ENCODE results near the gene SPEM1. TPM values are rescaled to one million over a fixed set of nuclear protein-coding genes. Genes with fewer than 3 reads are reported as not detected.
A peak's percentile ranks its signal among the peaks of the same experiment; 100 is the strongest.

Gene SPEM1
- total and polyA plus RNA-seq, 2 of the 13 experiments (the other 11 are each of a cell fraction or from before 2014, with no cell fraction given), result not detected

DNA sequence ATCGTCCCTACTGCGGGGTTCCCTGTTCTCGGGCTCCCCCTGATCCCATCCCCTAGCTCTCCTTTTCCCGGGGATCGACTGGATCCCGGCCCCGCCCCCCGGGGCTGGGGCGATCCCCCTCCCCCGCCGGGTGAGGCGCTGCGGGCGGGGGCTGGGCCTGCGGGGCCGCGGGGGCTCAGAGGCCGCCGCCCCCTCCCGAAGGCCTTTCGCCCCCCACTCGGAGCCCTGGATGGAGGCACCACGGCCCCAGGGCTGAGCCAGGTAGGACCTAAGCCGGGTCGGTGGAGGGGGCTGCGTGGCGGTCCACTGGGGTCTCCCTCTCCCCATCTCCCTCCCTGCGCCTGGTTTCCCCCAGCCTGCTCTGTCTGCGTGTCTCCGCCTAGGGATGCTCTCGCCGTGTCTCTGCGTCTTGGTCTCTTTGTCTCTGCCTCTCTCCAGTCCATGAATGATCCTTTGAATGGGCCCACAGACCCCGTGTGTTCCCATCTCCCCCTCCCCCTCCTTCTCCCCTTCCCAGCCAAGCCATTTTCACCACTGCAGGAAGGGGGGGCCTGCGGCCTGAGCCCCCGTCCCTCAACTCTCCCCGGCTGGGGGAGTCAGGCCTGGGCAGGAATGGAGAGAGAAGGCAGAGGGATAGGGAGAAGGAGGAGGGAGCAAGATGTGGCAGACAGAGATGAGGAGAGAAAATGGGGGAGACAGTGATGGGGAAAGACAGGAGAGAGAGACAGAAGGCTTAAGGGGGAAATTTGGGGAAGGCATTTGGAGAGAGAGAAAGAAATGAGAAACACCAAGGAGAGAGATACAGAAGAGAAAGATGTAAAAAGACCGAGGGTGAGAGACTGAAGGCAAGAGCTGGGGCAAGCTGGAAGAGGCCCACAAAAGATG, 14.5 kb upstream of the SPEM1 start (continued):
- TF ChIP-seq MTA1 (CRISPR knock-in tag; IDR thresholded peaks at IDR 0.05; ENCODE audit: borderline replicate concordance) (peak; percentile 5; the same call in 1 of the 2 replicates), KLF12 (CRISPR knock-in tag; IDR thresholded peaks at IDR 0.05; ENCODE audit: borderline replicate concordance) (no peak), NCOA2 (CRISPR knock-in tag; IDR thresholded peaks at IDR 0.05) (no peak), LCORL (IDR thresholded peaks at IDR 0.05) (no peak), LCORL (CRISPR knock-in tag; IDR thresholded peaks at IDR 0.05) (no peak), ZNF543 (CRISPR knock-in tag; IDR thresholded peaks at IDR 0.05) (0 out of 2 replicates have a peak, but pooled peaks have one; percentile 44)
- TF ChIP-seq, protein P1, sequence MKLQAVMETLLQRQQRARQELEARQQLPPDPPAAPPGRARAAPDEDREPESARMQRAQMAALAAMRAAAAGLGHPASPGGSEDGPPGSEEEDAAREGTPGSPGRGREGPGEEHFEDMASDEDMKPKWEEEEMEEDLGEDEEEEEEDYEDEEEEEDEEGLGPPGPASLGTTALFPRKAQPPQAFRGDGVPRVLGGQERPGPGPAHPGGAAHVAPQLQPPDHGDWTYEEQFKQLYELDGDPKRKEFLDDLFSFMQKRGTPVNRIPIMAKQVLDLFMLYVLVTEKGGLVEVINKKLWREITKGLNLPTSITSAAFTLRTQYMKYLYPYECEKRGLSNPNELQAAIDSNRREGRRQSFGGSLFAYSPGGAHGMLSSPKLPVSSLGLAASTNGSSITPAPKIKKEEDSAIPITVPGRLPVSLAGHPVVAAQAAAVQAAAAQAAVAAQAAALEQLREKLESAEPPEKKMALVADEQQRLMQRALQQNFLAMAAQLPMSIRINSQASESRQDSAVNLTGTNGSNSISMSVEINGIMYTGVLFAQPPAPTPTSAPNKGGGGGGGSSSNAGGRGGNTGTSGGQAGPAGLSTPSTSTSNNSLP (IDR thresholded peaks at IDR 0.05; ENCODE audit: low read depth, low read length), result no peak

DNA sequence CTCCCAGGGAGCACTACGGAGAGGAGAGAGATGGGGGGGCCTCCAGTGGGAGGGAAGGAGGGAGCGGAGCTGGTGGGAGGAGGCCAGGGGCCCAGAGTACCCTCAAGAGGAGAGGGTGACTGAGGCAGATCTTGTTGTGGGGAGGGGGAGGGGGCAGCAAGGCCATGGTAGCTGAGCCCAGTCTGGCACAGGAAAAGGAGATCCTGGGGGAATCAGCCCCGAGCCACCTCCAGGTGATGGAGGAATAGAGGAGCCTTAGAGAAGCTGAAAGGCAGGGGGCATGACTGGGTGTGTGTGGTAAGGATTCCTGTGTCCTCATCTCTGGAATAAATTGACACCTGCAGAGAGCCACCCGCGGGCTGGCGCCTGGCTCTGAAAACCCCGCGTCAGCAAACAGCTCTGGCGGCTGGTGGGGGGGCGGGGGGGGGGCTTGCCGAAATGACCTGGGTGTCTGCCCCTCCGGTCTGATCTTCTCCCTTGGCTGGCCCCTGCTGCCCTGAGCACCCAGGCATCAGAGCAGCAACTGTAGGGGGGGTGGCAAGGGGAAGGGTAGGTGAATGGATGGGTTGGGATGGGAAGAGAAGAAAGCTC, 13.8 kb upstream of the SPEM1 start:
- peaks cover 18% of the 10 kb centered on the region for H3K4me1 ChIP-seq (ENCODE audit: insufficient read depth, low read length)
- H3K9ac ChIP-seq (ENCODE audit: insufficient read depth, low read depth, low read length), result no peak overlapping the region
- intact Hi-C loops (cut with micrococcal nuclease; ENCODE audit: unreplicated experiment) (no loop called here), in situ Hi-C loops (cut with HindIII; ENCODE audit: extremely low pct_ligation_motif_present, low pct_unique_long_range_greater_than_20kb) (no loop called here)
- no TSS peak for BruUV-seq (replicated peaks)
- H3K27ac ChIP-seq (ENCODE audit: extremely low read length, insufficient read depth, low read length), result no peak overlapping the region
- H3K36me3 ChIP-seq (replicated peaks in 1 of 2; ENCODE audit: control insufficient read depth in 1 of 2, insufficient read depth in 2 of 2, low read length in 2 of 2), result 0 out of 5 replicates have a peak, but pooled peaks cover 0 to 2% of the 10 kb centered on the region in 2 experiments
- no peaks in the 10 kb centered on the region for H3K9me3 ChIP-seq (ENCODE audit: low read length)
- POLR2A ChIA-PET, result no interaction called here
- no peak overlapping the region; a peak in 1 of 6 replicates for H3K4me3 ChIP-seq (replicated peaks in 1 of 3; ENCODE audit: insufficient read depth in 1 of 3, low read depth in 2 of 3, low read length in 3 of 3)
- H3K4me2 ChIP-seq (ENCODE audit: low read depth, low read length), result peak overlapping the region; percentile 80
- CTCF ChIA-PET (ENCODE audit: low intra/inter-chr PET ratio, low total read pairs), result no interaction called here
- 0 out of 2 replicates have a peak, but pooled peaks have one; percentile 29 for TF ChIP-seq MAFF (IDR thresholded peaks at IDR 0.05; ENCODE audit: low read depth, low read length)
- TF ChIP-seq, protein P2, sequence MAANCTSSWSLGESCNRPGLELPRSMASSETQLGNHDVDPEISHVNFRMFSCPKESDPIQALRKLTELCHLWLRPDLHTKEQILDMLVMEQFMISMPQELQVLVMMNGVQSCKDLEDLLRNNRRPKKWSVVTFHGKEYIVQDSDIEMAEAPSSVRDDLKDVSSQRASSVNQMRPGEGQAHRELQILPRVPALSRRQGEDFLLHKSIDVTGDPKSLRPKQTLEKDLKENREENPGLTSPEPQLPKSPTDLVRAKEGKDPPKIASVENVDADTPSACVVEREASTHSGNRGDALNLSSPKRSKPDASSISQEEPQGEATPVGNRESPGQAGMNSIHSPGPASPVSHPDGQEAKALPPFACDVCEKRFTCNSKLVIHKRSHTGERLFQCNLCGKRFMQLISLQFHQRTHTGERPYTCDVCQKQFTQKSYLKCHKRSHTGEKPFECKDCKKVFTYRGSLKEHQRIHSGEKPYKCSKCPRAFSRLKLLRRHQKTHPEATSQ (CRISPR knock-in tag; IDR thresholded peaks at IDR 0.05; ENCODE audit: borderline replicate concordance), result no peak
- TF ChIP-seq, protein P3, sequence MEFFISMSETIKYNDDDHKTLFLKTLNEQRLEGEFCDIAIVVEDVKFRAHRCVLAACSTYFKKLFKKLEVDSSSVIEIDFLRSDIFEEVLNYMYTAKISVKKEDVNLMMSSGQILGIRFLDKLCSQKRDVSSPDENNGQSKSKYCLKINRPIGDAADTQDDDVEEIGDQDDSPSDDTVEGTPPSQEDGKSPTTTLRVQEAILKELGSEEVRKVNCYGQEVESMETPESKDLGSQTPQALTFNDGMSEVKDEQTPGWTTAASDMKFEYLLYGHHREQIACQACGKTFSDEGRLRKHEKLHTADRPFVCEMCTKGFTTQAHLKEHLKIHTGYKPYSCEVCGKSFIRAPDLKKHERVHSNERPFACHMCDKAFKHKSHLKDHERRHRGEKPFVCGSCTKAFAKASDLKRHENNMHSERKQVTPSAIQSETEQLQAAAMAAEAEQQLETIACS (CRISPR knock-in tag; IDR thresholded peaks at IDR 0.05), result no peak
- no peak for TF ChIP-seq ATF1 (CRISPR knock-in tag; IDR thresholded peaks at IDR 0.05)
- peak in 1 of 2 experiments; percentile 47; a peak in 3 of 4 replicates for TF ChIP-seq MAFK (conservative IDR thresholded peaks at IDR 0.05 in 1 of 2, IDR thresholded peaks at IDR 0.05 in 1 of 2; ENCODE audit: low read length in 2 of 2)
- TF ChIP-seq, protein P4, sequence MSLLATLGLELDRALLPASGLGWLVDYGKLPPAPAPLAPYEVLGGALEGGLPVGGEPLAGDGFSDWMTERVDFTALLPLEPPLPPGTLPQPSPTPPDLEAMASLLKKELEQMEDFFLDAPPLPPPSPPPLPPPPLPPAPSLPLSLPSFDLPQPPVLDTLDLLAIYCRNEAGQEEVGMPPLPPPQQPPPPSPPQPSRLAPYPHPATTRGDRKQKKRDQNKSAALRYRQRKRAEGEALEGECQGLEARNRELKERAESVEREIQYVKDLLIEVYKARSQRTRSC (CRISPR knock-in tag; IDR thresholded peaks at IDR 0.05; ENCODE audit: low read depth), result no peak
- 71% methylated on average over 4 of the region's 12 CpGs for WGBS (ENCODE audit: low lambda C conversion rate)
- no peak overlapping the region for H2AFZ ChIP-seq (ENCODE audit: low read length)
- H3K27me3 ChIP-seq (ENCODE audit: control insufficient read depth in 1 of 2, insufficient read depth in 2 of 2, low read length in 2 of 2), result no peaks in the 10 kb centered on the region; a peak in 1 of 5 replicates
- no peaks in the 10 kb centered on the region for H4K20me1 ChIP-seq (ENCODE audit: insufficient read depth, low read length)
- FAIRE-seq, result no peak
- no peak for DNase-seq (ENCODE audit: low spot score)
- H3K79me2 ChIP-seq (ENCODE audit: insufficient read depth, low read length), result peaks cover 4% of the 10 kb centered on the region
- no peak for ATAC-seq
